ENCODE results near the gene RNF183. TPM values are rescaled to one million over a fixed set of nuclear protein-coding genes. Genes with fewer than 3 reads are reported as not detected.

RNF183 gene
- total and polyA plus RNA-seq, 4 donors = not detected

- Histone ChIP-seq H3K4me1 (ENCODE audit: control insufficient read depth in 1 of 2, insufficient read depth in 2 of 2, low read length in 2 of 2) (no peaks in the 10 kb centered on the region), H3K27me3 (ENCODE audit: control insufficient read depth in 1 of 2, insufficient read depth in 2 of 2, low read length in 1 of 2) (no peaks in the 10 kb centered on the region), H3K4me3 (ENCODE audit: low read length in 2 of 2) (no peak overlapping the region), H3K9me3 (ENCODE audit: control insufficient read depth, low read length) (no peaks in the 10 kb centered on the region), H3K36me3 (ENCODE audit: control insufficient read depth in 1 of 2, insufficient read depth in 2 of 2, low read length in 1 of 2) (no peaks in the 10 kb centered on the region), H3K27ac (ENCODE audit: low read depth in 1 of 2, low read length in 2 of 2) (no peak overlapping the region)
- intact Hi-C loops (cut with DNase I) = no loop called here
- 66 to 72% methylated on average over 2 of the region's 2 CpGs for WGBS, 2 donors
- DNase-seq = no peak
- no peak for ATAC-seq (ENCODE audit: low FRiP score)
These were observed 42.0 kb upstream of the RNF183 start for GRCh38 chr9:113345190-113345589.

GRCh38 chr9:113343732-113344231, 40.6 kb upstream of the RNF183 start:
- 2 to 9% methylated on average over 1 of the region's 1 CpG for WGBS, 2 donors
- H3K36me3 ChIP-seq (ENCODE audit: control insufficient read depth in 1 of 2, insufficient read depth in 2 of 2, low read length in 1 of 2) = no peaks in the 10 kb centered on the region
- peak; percentile 89 for ATAC-seq (ENCODE audit: low FRiP score)
- peak; percentile 83 to 89 for DNase-seq
- no peak overlapping the region for H3K4me3 ChIP-seq (ENCODE audit: low read length in 2 of 2)
- H3K9me3 ChIP-seq (ENCODE audit: control insufficient read depth, low read length) = no peaks in the 10 kb centered on the region
- intact Hi-C loops (cut with DNase I) = loop anchor here in 1 of 2 donors (5.0 kb wide), 1 partner anchor 34 kb away; the partner anchor contains the start of gene HDHD3
- no peaks in the 10 kb centered on the region for H3K27me3 ChIP-seq (ENCODE audit: control insufficient read depth in 1 of 2, insufficient read depth in 2 of 2, low read length in 1 of 2)
- H3K4me1 ChIP-seq (ENCODE audit: control insufficient read depth in 1 of 2, insufficient read depth in 2 of 2, low read length in 2 of 2) = peaks cover 0 to 2% of the 10 kb centered on the region in 2 donors
- peak overlapping the region in 1 of 2 donors; percentile 87 for H3K27ac ChIP-seq (ENCODE audit: low read depth in 1 of 2, low read length in 2 of 2)

- Histone ChIP-seq H3K36me3 (ENCODE audit: control insufficient read depth in 1 of 2, insufficient read depth in 2 of 2, low read length in 1 of 2) (no peaks in the 10 kb centered on the region), H3K27ac (ENCODE audit: low read depth in 1 of 2, low read length in 2 of 2) (no peak overlapping the region), H3K4me3 (ENCODE audit: low read length in 2 of 2) (no peak overlapping the region), H3K4me1 (ENCODE audit: control insufficient read depth in 1 of 2, insufficient read depth in 2 of 2, low read length in 2 of 2) (peaks cover 0 to 2% of the 10 kb centered on the region in 2 donors), H3K27me3 (ENCODE audit: control insufficient read depth in 1 of 2, insufficient read depth in 2 of 2, low read length in 1 of 2) (no peaks in the 10 kb centered on the region), H3K9me3 (ENCODE audit: control insufficient read depth, low read length) (no peaks in the 10 kb centered on the region)
- DNase-seq (no peak), ATAC-seq (ENCODE audit: low FRiP score) (no peak)
- WGBS, 2 donors = 74% methylated on average over 9 of the region's 9 CpGs
- intact Hi-C loops (cut with DNase I) = loop anchor here in 1 of 2 donors (2.0 to 5.0 kb wide), 2 partner anchors 35 to 67 kb away; partner anchors contain the start of genes CDC26, HDHD3 and PRPF4
These were observed 38.7 kb upstream of the RNF183 start for GRCh38 chr9:113341712-113342410.

GRCh38 chr9:113340011-113340699, 37.0 kb upstream of the RNF183 start, which contains the start of gene WDR31:
TSS of gene WDR31 (minus strand) at chr9:113340275. CDS start at chr9:113332022, 8,253 bp downstream.
- WGBS, 2 donors = 0% methylated on average over 46 of the region's 46 CpGs
- intact Hi-C loops (cut with DNase I) = loop anchor here in 1 of 2 donors (2.0 to 5.0 kb wide), 2 partner anchors 37 to 65 kb away; partner anchors contain the start of genes CDC26, HDHD3 and PRPF4

GRCh38 chr9:113337714-113338113, 34.5 kb upstream of the RNF183 start:
- DNase-seq (no peak), ATAC-seq (ENCODE audit: low FRiP score) (no peak)
- Histone ChIP-seq H3K36me3 (ENCODE audit: control insufficient read depth in 1 of 2, insufficient read depth in 2 of 2, low read length in 1 of 2) (peaks cover 0 to 1% of the 10 kb centered on the region in 2 donors), H3K4me1 (ENCODE audit: control insufficient read depth in 1 of 2, insufficient read depth in 2 of 2, low read length in 2 of 2) (peaks cover 0 to 2% of the 10 kb centered on the region in 2 donors), H3K27ac (ENCODE audit: low read depth in 1 of 2, low read length in 2 of 2) (no peak overlapping the region), H3K4me3 (ENCODE audit: low read length in 2 of 2) (no peak overlapping the region), H3K9me3 (ENCODE audit: control insufficient read depth, low read length) (no peaks in the 10 kb centered on the region), H3K27me3 (ENCODE audit: control insufficient read depth in 1 of 2, insufficient read depth in 2 of 2, low read length in 1 of 2) (no peaks in the 10 kb centered on the region)
- intact Hi-C loops (cut with DNase I) = no loop called here
- 92% methylated on average over 2 of the region's 2 CpGs for WGBS, 2 donors

More at GRCh38 chr9:113340011-113340699, 37.0 kb upstream of the RNF183 start, which contains the start of gene WDR31:
- Histone ChIP-seq H3K27ac (ENCODE audit: low read depth in 1 of 2, low read length in 2 of 2) (no peak within 1 kb of the TSS), H3K27me3 (ENCODE audit: control insufficient read depth in 1 of 2, insufficient read depth in 2 of 2, low read length in 1 of 2) (no peaks in the 10 kb centered on the region), H3K9me3 (ENCODE audit: control insufficient read depth, low read length) (no peaks in the 10 kb centered on the region), H3K36me3 (ENCODE audit: control insufficient read depth in 1 of 2, insufficient read depth in 2 of 2, low read length in 1 of 2) (peaks cover 0 to under 1% of the 10 kb centered on the region in 2 donors), H3K4me1 (ENCODE audit: control insufficient read depth in 1 of 2, insufficient read depth in 2 of 2, low read length in 2 of 2) (peaks cover 0 to 2% of the 10 kb centered on the region in 2 donors), H3K4me3 (ENCODE audit: low read length in 2 of 2) (peak within 1 kb of the TSS; percentile 38 to 50)
- ATAC-seq (ENCODE audit: low FRiP score) (peak; percentile 95), DNase-seq (peak; percentile 91 to 95)

GRCh38 chr9:113331780-113332179, 28.6 kb upstream of the RNF183 start:
- H3K36me3 ChIP-seq (ENCODE audit: control insufficient read depth in 1 of 2, insufficient read depth in 2 of 2, low read length in 1 of 2) = peaks cover 0 to 1% of the 10 kb centered on the region in 2 donors
- WGBS, 2 donors = 47 to 67% methylated on average over 4 of the region's 4 CpGs
- ATAC-seq (ENCODE audit: low FRiP score) (no peak), DNase-seq (no peak)
- intact Hi-C loops (cut with DNase I) = no loop called here
- H3K9me3 ChIP-seq (ENCODE audit: control insufficient read depth, low read length) = no peaks in the 10 kb centered on the region
- H3K4me1 ChIP-seq (ENCODE audit: control insufficient read depth in 1 of 2, insufficient read depth in 2 of 2, low read length in 2 of 2) = no peaks in the 10 kb centered on the region
- no peak overlapping the region for H3K27ac ChIP-seq (ENCODE audit: low read depth in 1 of 2, low read length in 2 of 2)
- H3K27me3 ChIP-seq (ENCODE audit: control insufficient read depth in 1 of 2, insufficient read depth in 2 of 2, low read length in 1 of 2) = no peaks in the 10 kb centered on the region
- no peak overlapping the region for H3K4me3 ChIP-seq (ENCODE audit: low read length in 2 of 2)

- Histone ChIP-seq H3K36me3 (ENCODE audit: control insufficient read depth in 1 of 2, insufficient read depth in 2 of 2, low read length in 1 of 2) (no peaks in the 10 kb centered on the region), H3K27me3 (ENCODE audit: control insufficient read depth in 1 of 2, insufficient read depth in 2 of 2, low read length in 1 of 2) (no peaks in the 10 kb centered on the region), H3K9me3 (ENCODE audit: control insufficient read depth, low read length) (no peaks in the 10 kb centered on the region), H3K4me1 (ENCODE audit: control insufficient read depth in 1 of 2, insufficient read depth in 2 of 2, low read length in 2 of 2) (no peaks in the 10 kb centered on the region), H3K4me3 (ENCODE audit: low read length in 2 of 2) (no peak overlapping the region), H3K27ac (ENCODE audit: low read depth in 1 of 2, low read length in 2 of 2) (no peak overlapping the region)
- intact Hi-C loops (cut with DNase I) = no loop called here
- no peak for ATAC-seq (ENCODE audit: low FRiP score)
- WGBS, 2 donors = 94 to 98% methylated on average over 3 of the region's 3 CpGs
- no peak for DNase-seq
These were observed 25.0 kb upstream of the RNF183 start for GRCh38 chr9:113328045-113328782.

GRCh38 chr9:113326230-113326629, 23.1 kb upstream of the RNF183 start:
- DNase-seq = no peak
- ATAC-seq (ENCODE audit: low FRiP score) = no peak

More at GRCh38 chr9:113326230-113326629, 23.1 kb upstream of the RNF183 start:
- Histone ChIP-seq H3K4me1 (ENCODE audit: control insufficient read depth in 1 of 2, insufficient read depth in 2 of 2, low read length in 2 of 2) (no peaks in the 10 kb centered on the region), H3K27ac (ENCODE audit: low read depth in 1 of 2, low read length in 2 of 2) (no peak overlapping the region), H3K9me3 (ENCODE audit: control insufficient read depth, low read length) (no peaks in the 10 kb centered on the region), H3K4me3 (ENCODE audit: low read length in 2 of 2) (no peak overlapping the region), H3K36me3 (ENCODE audit: control insufficient read depth in 1 of 2, insufficient read depth in 2 of 2, low read length in 1 of 2) (no peaks in the 10 kb centered on the region), H3K27me3 (ENCODE audit: control insufficient read depth in 1 of 2, insufficient read depth in 2 of 2, low read length in 1 of 2) (no peaks in the 10 kb centered on the region)
- 95 to 96% methylated on average over 4 of the region's 4 CpGs for WGBS, 2 donors
- intact Hi-C loops (cut with DNase I) = no loop called here
